ENCODE data around the gene TBL1XR1.
"Not testable (repeated sequence)": the region's sequence is repeated elsewhere in the genome, so short reads cannot be mapped to it uniquely, and the experiment has no call there.

TBL1XR1 gene

DNA sequence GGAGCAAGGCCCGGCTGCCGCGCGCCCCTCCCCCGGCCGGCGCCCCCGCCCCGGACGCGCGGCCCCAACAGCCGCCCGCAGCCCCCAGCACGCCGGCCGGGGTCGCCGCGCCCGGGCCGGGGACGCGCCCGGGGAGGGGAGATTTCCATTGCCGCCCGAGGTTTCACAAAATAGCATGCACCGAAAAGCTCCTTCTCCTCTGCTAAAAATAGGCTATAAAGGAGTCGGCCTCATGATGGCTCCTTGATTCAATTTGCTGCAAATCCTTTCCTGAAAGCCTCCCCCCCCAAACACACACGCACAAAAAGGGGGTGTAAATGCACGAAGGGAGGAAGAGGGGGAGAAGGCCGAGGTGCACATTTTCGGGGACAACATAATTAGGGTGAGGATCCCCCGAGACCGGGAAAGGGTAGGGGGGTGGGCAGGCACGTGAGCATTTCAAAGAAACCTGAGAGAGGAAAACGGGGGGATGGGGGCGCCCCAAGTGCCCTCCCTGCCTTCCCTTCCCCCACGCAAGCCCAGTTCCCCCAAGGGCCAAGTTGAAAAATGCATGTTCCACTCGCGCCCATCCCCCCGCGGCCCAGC is 734 bp downstream of the TBL1XR1 start:
- TF ChIP-seq, protein P1, sequence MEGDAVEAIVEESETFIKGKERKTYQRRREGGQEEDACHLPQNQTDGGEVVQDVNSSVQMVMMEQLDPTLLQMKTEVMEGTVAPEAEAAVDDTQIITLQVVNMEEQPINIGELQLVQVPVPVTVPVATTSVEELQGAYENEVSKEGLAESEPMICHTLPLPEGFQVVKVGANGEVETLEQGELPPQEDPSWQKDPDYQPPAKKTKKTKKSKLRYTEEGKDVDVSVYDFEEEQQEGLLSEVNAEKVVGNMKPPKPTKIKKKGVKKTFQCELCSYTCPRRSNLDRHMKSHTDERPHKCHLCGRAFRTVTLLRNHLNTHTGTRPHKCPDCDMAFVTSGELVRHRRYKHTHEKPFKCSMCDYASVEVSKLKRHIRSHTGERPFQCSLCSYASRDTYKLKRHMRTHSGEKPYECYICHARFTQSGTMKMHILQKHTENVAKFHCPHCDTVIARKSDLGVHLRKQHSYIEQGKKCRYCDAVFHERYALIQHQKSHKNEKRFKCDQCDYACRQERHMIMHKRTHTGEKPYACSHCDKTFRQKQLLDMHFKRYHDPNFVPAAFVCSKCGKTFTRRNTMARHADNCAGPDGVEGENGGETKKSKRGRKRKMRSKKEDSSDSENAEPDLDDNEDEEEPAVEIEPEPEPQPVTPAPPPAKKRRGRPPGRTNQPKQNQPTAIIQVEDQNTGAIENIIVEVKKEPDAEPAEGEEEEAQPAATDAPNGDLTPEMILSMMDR (conservative IDR thresholded peaks at IDR 0.05) = no peak
- H3K27ac ChIP-seq = peak overlapping the region; percentile 99

DNA sequence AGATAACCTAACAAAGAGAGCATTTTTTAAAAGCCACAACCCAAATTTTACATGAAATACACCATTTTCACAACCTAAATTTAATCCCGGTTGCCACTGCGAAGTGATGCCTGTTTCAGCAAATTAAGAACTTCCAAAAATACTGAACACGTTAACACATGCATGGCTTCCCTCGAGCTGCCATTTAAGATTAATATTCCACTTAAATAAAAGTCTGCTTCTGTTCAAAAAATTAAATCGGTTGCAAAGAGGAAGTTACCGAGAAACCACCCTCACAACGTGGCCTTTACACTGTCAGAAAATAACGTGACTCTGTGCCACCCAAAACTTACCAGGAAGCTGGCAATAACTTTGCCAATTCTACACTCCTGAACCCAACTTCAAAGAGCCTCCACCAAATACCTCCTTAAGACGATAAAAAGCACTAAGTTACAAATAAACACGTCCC is 1.2 kb downstream of the TBL1XR1 start:
- peak overlapping the region; percentile 99 for H3K27ac ChIP-seq
- TF ChIP-seq, protein P1 (conservative IDR thresholded peaks at IDR 0.05) = no peak

DNA sequence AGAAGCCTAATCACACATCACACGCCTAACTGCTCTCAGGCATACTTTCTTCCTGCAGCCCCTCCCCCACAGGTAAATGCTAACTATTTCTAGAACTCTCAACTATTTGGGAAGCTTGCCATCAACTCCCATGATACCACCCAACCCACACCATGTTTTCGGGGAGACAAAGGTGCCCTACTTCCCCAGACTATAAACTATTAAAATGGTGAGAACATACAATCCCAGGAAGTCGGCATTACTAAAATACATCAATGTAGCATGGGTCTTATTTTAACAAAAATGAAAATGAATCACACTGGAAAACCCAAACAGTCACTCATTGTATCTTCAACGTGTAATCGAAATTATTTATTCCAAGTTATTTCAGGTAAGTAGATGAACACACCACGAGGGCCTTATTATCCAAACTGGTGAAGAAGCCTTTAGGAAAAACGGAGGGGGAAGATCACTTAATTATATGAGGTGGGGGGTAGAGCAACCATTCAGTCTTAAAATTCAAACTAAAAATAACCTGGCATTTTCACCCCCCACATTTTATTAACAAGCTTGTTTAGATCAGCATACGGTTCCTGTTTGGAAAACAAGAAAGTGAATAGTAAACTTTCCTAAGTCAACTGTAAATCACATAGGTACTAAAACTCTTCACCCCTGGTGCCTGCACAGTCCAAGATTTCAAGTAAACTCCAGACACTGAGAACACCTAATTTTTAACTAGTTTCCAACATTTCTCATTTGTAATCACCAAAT is 1.9 kb downstream of the TBL1XR1 start:
- TF ChIP-seq, protein P1 (conservative IDR thresholded peaks at IDR 0.05) = no peak

DNA sequence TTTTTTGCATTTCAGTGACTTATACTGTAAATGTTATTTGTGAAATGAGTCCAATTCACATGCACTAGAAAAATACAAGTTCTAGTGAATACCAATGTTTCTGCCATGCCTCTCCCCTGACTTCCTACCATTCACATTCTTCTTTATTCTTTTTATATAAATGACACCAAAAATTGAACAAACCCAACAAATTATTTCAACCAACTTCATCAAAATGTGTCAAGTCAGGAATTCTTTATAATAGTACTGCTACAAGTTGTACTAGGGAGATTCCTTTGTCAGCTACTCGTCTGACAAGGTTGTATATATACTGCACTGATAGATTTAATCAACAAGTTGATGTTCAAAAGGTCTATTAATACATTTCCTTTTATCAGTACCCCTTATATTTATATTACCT is 3.0 kb downstream of the TBL1XR1 start:
- H3K27ac ChIP-seq = peak overlapping the region; percentile 99
- TF ChIP-seq, protein P1 (conservative IDR thresholded peaks at IDR 0.05) = no peak

More for the DNA sequence above, 1.9 kb downstream of the TBL1XR1 start:
- H3K27ac ChIP-seq = peak overlapping the region; percentile 99

- TF ChIP-seq, protein P1 (conservative IDR thresholded peaks at IDR 0.05) = no peak
- no peak overlapping the region for H3K27ac ChIP-seq
These were observed 3.5 kb downstream of the TBL1XR1 start for GRCh38 chr3:177193688-177194268.

GRCh38 chr3:177193275-177193674 is 4.0 kb downstream of the TBL1XR1 start:
- H3K27ac ChIP-seq = not testable (repeated sequence)

DNA sequence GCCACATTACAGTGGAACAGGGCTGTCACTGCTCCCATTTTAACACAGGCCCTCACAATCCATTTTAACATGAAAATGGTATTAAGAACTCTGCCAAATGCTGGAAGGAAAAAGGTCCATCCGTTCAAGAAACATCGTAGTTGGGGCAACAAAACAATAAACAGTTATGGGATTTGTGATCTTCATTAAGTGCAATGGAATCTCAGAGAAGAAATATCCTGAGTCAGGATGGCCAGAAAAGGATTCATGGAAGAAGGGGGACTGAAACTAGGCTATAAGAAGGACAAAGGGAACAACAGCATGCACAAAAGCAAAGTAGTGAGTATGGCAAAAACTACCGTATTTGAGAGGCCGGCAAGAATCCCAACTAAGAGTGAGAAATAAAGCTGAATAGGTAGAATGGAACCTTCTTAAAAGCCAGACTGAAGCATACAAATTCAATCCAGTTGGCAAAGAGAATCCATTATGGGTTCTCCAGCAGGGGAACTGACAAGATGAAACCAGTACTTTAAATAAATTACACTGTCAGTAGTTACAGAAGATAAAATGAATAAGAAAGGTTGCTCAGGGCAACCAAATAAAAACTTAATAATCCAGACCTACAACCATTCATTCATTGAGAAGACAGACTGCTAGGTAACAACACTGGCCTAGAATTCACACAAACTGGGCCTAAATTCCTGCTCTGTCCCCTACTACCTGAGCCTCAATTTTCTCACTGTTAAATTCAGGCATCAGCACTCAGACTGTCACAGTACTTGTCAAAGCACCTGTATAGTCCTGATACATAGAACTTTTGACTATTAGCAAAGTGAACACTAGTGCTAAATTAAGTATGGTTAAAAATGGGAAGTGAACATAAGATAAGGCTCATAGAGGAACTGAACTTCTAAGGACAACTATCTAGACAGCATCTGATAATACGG is 6.3 kb downstream of the TBL1XR1 start:
- TF ChIP-seq, protein P1 (conservative IDR thresholded peaks at IDR 0.05) = no peak
- H3K27ac ChIP-seq = no peak overlapping the region

DNA sequence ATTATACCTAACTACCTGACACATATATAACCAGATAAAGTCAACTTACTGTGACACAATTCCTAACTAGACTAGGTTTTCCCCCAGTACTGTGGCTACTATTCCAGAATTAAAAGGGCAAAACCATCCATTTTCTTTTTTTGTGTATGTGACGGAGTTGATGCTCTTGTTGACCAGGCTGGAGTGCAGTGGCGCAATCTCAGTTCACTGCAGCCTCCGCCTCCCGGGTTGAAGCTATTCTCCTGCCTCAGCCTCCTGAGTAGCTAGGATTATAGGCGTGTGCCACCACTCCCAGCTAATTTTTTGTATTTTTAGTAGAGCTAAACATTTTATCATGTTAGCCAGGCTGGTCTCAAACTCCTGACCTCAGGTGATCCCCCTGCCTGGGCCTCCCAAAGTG is 7.1 kb downstream of the TBL1XR1 start:
- H3K27ac ChIP-seq = not testable (repeated sequence)

DNA sequence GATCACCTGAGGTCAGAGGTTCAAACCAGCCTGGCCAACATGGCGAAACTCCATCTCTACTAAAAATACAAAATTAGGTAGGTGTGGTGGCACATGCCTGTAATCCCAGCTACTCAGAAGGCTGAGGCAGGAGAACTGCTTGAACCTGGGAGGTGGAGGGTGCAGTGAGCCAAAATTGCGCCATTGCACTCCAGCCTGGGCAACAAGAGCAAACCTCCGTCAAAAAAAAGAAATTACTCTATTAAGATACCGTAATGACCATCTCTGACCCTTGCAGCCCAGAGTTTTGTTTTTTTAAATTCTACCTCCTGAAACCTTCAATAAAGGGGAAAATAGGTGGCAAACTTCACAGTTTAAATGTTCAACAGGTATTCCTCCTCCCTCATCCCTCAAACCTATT is 9.0 kb downstream of the TBL1XR1 start:
- not testable (repeated sequence) for H3K27ac ChIP-seq

All from VCaP (cell line).